HL-60 (cell line): ENCODE measurements around the gene KRR1.
A peak's percentile ranks its signal among the peaks of the same experiment; 100 is the strongest.

ENCODE experiments used
- DNase-seq, 2 experiments: peaks; one replicate each; pipeline ENCODE4 v3.0.0-alpha.2; 2010 to 2020; ENCODE audit warnings: low read depth in 1 of 2, low spot score in 1 of 2
- H3K27ac ChIP-seq: fragments of 250-450 bp; sonication (Bioruptor Pico); replicated peaks from 2 replicates; pipeline ENCODE4 v1.5.1; 2020; ENCODE audit warnings: mild to moderate bottlenecking, moderate library complexity
- H3K27me3 ChIP-seq: fragments of 250-450 bp; sonication (Bioruptor Pico); 2 replicates; pipeline ENCODE4 v1.5.1; 2021; ENCODE audit warnings: mild to moderate bottlenecking, moderate library complexity; ENCODE audit not compliant: insufficient read depth, poor library complexity, severe bottlenecking
- H3K4me3 ChIP-seq: replicated peaks from 2 replicates; pipeline ENCODE4 v1.5.1; 2011; ENCODE audit warnings: mild to moderate bottlenecking, control low read depth, low read length; ENCODE audit not compliant: insufficient read depth
- CTCF ChIP-seq: IDR thresholded peaks from one replicate; pipeline ENCODE4 v1.5.1; 2011; ENCODE audit warnings: low read length, control low read depth, inconsistent platforms; ENCODE audit not compliant: insufficient read depth
- GABPA ChIP-seq: IDR thresholded peaks from 2 replicates; pipeline ENCODE4 v1.6.1; 2012; ENCODE audit warnings: low read depth
- POLR2AphosphoS5 ChIP-seq: IDR thresholded peaks from 2 replicates; pipeline ENCODE4 v1.6.1; 2012; ENCODE audit warnings: low read depth
- REST ChIP-seq: IDR thresholded peaks from 2 replicates; pipeline ENCODE4 v1.6.1; 2012; ENCODE audit warnings: low read depth; ENCODE audit not compliant: insufficient replicate concordance
- SPI1 ChIP-seq: IDR thresholded peaks from 2 replicates; pipeline ENCODE4 v1.6.1; 2012; ENCODE audit warnings: low read depth, mild to moderate bottlenecking, borderline replicate concordance

KRR1 gene

GRCh38 chr12:75474116-75474515 is 37.3 kb downstream of the KRR1 start:
- no peak overlapping the region for H3K4me3 ChIP-seq
- H3K27me3 ChIP-seq: no peaks in the 10 kb centered on the region
- DNase-seq: no peak
- H3K27ac ChIP-seq: no peak overlapping the region
- TF ChIP-seq CTCF (no peak), GABPA (no peak), POLR2AphosphoS5 (no peak), SPI1 (no peak)

GRCh38 chr12:75471902-75472890 is 39.2 kb downstream of the KRR1 start:
- Histone ChIP-seq H3K27ac (peak overlapping the region; percentile 79), H3K27me3 (no peaks in the 10 kb centered on the region), H3K4me3 (no peak overlapping the region)
- peak in 1 of 2 experiments; percentile 72 for DNase-seq
- TF ChIP-seq CTCF (no peak), SPI1 (peak; percentile 96), POLR2AphosphoS5 (no peak), REST (no peak)

DNA sequence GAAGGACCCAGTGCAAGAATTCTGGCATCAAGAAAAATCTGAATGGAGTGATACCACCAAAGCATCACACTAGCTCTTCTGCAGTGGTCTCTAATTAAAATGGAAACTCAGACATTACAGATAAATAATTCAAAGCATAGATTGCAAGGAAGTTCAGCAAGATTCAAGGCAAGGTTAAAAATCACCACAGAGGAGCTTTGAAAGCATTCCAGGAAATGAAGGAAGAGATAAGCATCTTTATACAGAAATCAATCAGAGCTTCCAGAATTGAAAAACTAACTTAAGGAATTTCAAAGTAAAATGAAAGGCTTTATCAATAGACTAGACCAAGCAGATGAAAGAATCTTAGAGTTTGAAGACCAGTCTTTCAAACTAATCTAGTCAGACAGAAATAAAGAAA is 51.2 kb downstream of the KRR1 start:
- TF ChIP-seq CTCF: no peak
- no peak for TF ChIP-seq POLR2AphosphoS5
- TF ChIP-seq GABPA: no peak
- TF ChIP-seq REST: no peak
- TF ChIP-seq SPI1: no peak
- H3K27me3 ChIP-seq: no peaks in the 10 kb centered on the region
- no peak overlapping the region for H3K4me3 ChIP-seq
- no peak overlapping the region for H3K27ac ChIP-seq
- no peak for DNase-seq
